Measurements from ENCODE around the gene OR8G5. TPM values are rescaled to one million over a fixed set of nuclear protein-coding genes. Genes with fewer than 3 reads are reported as not detected.

OR8G5 gene, protein sequence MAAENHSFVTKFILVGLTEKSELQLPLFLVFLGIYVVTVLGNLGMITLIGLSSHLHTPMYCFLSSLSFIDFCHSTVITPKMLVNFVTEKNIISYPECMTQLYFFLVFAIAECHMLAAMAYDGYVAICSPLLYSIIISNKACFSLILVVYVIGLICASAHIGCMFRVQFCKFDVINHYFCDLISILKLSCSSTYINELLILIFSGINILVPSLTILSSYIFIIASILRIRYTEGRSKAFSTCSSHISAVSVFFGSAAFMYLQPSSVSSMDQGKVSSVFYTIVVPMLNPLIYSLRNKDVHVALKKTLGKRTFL
- total RNA-seq, result not detected

GRCh38 chr11:124256076-124256475, at the start of gene OR8G5:
Gene OR8G5, plus strand, starts transcription at chr11:124256376. Its CDS starts 8,556 bp downstream, at chr11:124264932.
- ATAC-seq (ENCODE audit: insufficient number of reproducible peaks, low FRiP score, low read depth), result no peak
- Histone ChIP-seq H3K9me3 (no peaks in the 10 kb centered on the region), H3K4me3 (no peak within 1 kb of the TSS), H3K4me1 (ENCODE audit: control insufficient read depth in 1 of 2, low read depth in 2 of 2) (no peaks in the 10 kb centered on the region), H3K27ac (no peak within 1 kb of the TSS), H3K27me3 (replicated peaks; ENCODE audit: insufficient read depth) (no peaks in the 10 kb centered on the region), H3K36me3 (no peaks in the 10 kb centered on the region)
- TF ChIP-seq, protein P1, sequence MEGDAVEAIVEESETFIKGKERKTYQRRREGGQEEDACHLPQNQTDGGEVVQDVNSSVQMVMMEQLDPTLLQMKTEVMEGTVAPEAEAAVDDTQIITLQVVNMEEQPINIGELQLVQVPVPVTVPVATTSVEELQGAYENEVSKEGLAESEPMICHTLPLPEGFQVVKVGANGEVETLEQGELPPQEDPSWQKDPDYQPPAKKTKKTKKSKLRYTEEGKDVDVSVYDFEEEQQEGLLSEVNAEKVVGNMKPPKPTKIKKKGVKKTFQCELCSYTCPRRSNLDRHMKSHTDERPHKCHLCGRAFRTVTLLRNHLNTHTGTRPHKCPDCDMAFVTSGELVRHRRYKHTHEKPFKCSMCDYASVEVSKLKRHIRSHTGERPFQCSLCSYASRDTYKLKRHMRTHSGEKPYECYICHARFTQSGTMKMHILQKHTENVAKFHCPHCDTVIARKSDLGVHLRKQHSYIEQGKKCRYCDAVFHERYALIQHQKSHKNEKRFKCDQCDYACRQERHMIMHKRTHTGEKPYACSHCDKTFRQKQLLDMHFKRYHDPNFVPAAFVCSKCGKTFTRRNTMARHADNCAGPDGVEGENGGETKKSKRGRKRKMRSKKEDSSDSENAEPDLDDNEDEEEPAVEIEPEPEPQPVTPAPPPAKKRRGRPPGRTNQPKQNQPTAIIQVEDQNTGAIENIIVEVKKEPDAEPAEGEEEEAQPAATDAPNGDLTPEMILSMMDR (IDR thresholded peaks at IDR 0.05), result no peak
- DNase-seq (ENCODE audit: low spot score), result no peak

DNA sequence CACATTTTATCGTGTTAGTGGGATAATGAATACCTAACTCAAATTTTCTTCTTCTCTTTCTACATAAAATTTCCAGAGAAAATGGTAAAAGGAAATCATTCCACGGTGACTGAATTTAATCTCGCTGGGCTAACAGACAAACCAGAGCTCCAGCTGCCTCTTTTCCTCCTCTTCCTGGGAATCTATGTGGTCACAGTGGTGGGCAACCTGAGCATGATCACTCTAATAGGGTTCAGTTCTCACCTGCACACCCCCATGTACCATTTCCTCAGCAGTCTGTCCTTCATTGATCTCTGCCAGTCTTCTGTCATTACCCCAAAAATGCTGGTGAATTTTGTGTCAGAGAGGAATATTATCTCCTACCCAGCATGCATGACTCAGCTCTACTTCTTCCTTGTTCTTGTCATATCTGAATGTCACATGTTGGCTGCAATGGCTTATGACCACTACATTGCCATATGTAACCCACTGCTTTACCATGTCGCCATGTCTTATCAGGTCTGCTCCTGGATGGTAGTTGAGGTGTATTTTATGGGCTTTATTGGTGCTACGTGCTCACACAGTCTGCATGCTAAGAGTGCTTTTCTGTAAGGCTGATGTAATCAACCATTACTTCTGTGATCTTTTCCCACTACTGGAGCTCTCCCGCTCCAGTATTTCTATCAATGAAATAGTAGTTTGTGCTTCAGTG, 48.9 kb upstream of the OR8G5 start:
- Histone ChIP-seq H3K36me3 (no peaks in the 10 kb centered on the region), H3K27me3 (replicated peaks; ENCODE audit: insufficient read depth) (no peaks in the 10 kb centered on the region), H3K4me3 (no peak overlapping the region), H3K9me3 (no peaks in the 10 kb centered on the region), H3K4me1 (ENCODE audit: control insufficient read depth in 1 of 2, low read depth in 2 of 2) (no peaks in the 10 kb centered on the region), H3K27ac (no peak overlapping the region)
- ATAC-seq (ENCODE audit: insufficient number of reproducible peaks, low FRiP score, low read depth) (no peak), DNase-seq (ENCODE audit: low spot score) (no peak)
- TF ChIP-seq, protein P1 (IDR thresholded peaks at IDR 0.05), result no peak

DNA sequence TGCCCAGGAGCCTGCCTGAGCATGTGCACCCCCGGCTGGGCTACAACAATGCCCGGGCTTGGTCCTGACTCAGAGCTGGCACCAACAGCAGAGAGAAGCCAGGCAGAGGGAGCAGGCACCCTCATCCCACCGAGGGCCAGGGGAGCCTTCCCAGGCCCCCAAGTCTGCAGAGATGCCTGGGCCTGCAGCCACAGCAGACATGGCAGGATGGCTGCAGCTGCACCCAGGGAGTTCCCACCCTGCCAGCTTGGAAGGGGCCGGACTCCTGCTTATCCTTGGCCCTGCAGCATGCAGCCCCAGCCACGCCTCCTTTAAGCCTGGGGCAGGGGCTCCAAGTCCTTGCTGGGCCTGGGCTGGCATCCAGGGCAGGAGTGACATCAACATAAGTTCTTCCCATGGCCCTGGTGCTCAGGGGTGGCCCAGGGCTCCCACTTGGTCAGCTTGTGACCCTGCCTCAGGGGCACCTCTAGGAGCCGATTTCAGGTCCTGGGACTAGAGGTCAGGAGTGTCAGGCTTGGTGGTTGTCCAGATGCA, 46.3 kb upstream of the OR8G5 start:
- Histone ChIP-seq H3K27ac (no peak overlapping the region), H3K36me3 (no peaks in the 10 kb centered on the region), H3K4me3 (no peak overlapping the region), H3K27me3 (replicated peaks; ENCODE audit: insufficient read depth) (no peaks in the 10 kb centered on the region), H3K9me3 (no peaks in the 10 kb centered on the region), H3K4me1 (ENCODE audit: control insufficient read depth in 1 of 2, low read depth in 2 of 2) (no peaks in the 10 kb centered on the region)
- TF ChIP-seq, protein P1 (IDR thresholded peaks at IDR 0.05), result no peak
- DNase-seq (ENCODE audit: low spot score) (no peak), ATAC-seq (ENCODE audit: insufficient number of reproducible peaks, low FRiP score, low read depth) (no peak)

DNA sequence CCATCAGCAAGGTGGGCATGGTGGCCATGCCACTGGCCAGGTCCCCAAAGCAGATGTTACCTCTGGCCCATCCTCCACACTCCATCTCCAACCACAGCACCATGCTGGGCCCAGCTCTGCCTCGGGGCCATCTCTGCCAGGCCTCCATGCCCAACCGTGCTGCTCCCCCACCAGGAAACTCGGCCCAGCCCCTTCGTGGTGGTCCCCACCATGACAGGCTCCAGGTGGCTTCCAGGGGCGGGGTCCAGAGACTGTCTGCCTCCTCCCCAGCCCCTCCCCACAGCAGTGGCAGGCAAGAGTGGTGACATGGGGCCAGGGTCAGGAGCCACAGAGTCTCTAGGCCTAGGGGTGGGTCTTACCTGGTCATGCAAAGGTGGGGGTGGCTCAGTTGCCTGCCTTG, 45.8 kb upstream of the OR8G5 start:
- H3K36me3 ChIP-seq, result no peaks in the 10 kb centered on the region
- H3K27me3 ChIP-seq (replicated peaks; ENCODE audit: insufficient read depth), result no peaks in the 10 kb centered on the region
- H3K4me3 ChIP-seq, result no peak overlapping the region
- TF ChIP-seq, protein P1 (IDR thresholded peaks at IDR 0.05), result no peak
- ATAC-seq (ENCODE audit: insufficient number of reproducible peaks, low FRiP score, low read depth), result no peak
- no peaks in the 10 kb centered on the region for H3K9me3 ChIP-seq
- H3K27ac ChIP-seq, result no peak overlapping the region
- no peaks in the 10 kb centered on the region for H3K4me1 ChIP-seq (ENCODE audit: control insufficient read depth in 1 of 2, low read depth in 2 of 2)
- no peak for DNase-seq (ENCODE audit: low spot score)

DNA sequence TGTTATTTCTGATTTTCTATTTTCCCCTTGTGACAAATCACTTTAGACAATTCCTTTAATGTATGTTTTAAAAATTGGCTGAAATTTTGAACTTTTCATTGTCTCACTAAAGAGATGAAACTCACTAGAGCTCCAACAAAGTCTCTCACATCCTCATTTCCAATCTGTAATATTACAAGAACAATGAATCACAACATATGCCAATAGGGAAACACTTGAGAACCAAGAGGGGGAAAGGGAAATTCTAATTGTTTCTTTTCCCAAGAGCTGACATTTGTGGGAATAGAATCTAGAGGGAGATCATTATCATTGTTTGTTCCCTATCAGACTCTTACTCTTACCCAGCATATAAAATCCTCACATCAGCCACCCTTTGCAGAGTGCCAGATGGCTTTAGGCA, 44.9 kb upstream of the OR8G5 start:
- DNase-seq (ENCODE audit: low spot score) (no peak), ATAC-seq (ENCODE audit: insufficient number of reproducible peaks, low FRiP score, low read depth) (no peak)
- no peaks in the 10 kb centered on the region for H3K4me1 ChIP-seq (ENCODE audit: control insufficient read depth in 1 of 2, low read depth in 2 of 2)
- H3K9me3 ChIP-seq, result no peaks in the 10 kb centered on the region
- no peak overlapping the region for H3K4me3 ChIP-seq
- no peaks in the 10 kb centered on the region for H3K36me3 ChIP-seq
- H3K27ac ChIP-seq, result no peak overlapping the region
- H3K27me3 ChIP-seq (replicated peaks; ENCODE audit: insufficient read depth), result no peaks in the 10 kb centered on the region
- TF ChIP-seq, protein P1 (IDR thresholded peaks at IDR 0.05), result no peak
